PFSK-1 (cell line): Measurements from ENCODE around the gene SIL1.

Experiments used
- FOXP2 ChIP-seq: optimal IDR thresholded peaks from 2 replicates; pipeline ENCODE3; 2011; ENCODE audit warnings: borderline replicate concordance, control low read depth, inconsistent platforms; ENCODE audit not compliant: insufficient read depth; ENCODE audit errors: extremely low read length, extremely low read depth
- POLR2AphosphoS5 ChIP-seq: IDR thresholded peaks from 2 replicates; pipeline ENCODE4 v1.6.1; 2012; ENCODE audit warnings: low read depth, mild to moderate bottlenecking, control low read depth, low read length, moderate library complexity
- SIN3A ChIP-seq: IDR thresholded peaks from 2 replicates; pipeline ENCODE4 v1.6.1; 2012; ENCODE audit warnings: mild to moderate bottlenecking, low read length, moderate library complexity, borderline replicate concordance; ENCODE audit not compliant: insufficient read depth
- TAF1 ChIP-seq: IDR thresholded peaks from 2 replicates; pipeline ENCODE4 v1.6.1; 2012; ENCODE audit warnings: low read length, control low read depth, borderline replicate concordance; ENCODE audit not compliant: insufficient read depth
- TF ChIP-seq, protein P1 (sequence below), 2 experiments: IDR thresholded peaks; 2 replicates each; pipeline versions ENCODE4 v1.6.1 to v1.8.0; 2011 to 2012; ENCODE audit warnings: low read depth in 2 of 2, low read length in 2 of 2, control low read depth in 1 of 2, inconsistent platforms in 1 of 2, mild to moderate bottlenecking in 1 of 2, moderate library complexity in 1 of 2; ENCODE audit not compliant: insufficient read depth in 1 of 2

DNA sequence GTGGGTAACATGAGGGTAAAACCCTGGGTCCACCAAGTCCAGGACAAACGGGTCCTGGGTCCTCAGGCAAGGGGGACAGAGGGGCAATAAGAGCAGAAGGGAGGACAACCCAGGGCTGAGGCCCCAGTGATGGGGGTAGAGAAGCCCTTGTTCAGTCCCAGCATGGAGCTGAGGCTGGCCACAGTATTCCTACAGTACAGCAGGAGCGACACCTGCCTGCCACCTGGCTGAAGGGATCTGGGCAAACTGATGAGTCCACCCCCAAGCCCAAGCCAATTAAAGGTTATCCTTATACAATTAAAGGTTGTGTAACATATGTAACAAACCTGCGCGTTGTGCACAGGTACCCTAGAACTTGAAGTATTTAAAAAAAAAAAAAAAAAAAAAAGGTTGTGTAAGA is 225.3 kb downstream of the SIL1 start:
- TF ChIP-seq SIN3A (no peak), POLR2AphosphoS5 (no peak), TAF1 (no peak), FOXP2 (no peak)
- TF ChIP-seq, protein P1, sequence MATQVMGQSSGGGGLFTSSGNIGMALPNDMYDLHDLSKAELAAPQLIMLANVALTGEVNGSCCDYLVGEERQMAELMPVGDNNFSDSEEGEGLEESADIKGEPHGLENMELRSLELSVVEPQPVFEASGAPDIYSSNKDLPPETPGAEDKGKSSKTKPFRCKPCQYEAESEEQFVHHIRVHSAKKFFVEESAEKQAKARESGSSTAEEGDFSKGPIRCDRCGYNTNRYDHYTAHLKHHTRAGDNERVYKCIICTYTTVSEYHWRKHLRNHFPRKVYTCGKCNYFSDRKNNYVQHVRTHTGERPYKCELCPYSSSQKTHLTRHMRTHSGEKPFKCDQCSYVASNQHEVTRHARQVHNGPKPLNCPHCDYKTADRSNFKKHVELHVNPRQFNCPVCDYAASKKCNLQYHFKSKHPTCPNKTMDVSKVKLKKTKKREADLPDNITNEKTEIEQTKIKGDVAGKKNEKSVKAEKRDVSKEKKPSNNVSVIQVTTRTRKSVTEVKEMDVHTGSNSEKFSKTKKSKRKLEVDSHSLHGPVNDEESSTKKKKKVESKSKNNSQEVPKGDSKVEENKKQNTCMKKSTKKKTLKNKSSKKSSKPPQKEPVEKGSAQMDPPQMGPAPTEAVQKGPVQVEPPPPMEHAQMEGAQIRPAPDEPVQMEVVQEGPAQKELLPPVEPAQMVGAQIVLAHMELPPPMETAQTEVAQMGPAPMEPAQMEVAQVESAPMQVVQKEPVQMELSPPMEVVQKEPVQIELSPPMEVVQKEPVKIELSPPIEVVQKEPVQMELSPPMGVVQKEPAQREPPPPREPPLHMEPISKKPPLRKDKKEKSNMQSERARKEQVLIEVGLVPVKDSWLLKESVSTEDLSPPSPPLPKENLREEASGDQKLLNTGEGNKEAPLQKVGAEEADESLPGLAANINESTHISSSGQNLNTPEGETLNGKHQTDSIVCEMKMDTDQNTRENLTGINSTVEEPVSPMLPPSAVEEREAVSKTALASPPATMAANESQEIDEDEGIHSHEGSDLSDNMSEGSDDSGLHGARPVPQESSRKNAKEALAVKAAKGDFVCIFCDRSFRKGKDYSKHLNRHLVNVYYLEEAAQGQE (IDR thresholded peaks at IDR 0.05; ENCODE audit: insufficient read depth in 1 of 2, low read depth in 2 of 2, low read length in 2 of 2) = no peak
